Activated CD4-positive, alpha-beta T cell treated with anti-CD3 and anti-CD28 coated beads, Interleukin-2, Interleukin-6, amounts not matched to agents 100 ng/mL and 50 ng/mL, durations not matched to agents 16 hours and 8 hours (primary cell): Measurements from ENCODE around the gene AKR7A3.
"Not testable (repeated sequence)": the region's sequence is repeated elsewhere in the genome, so short reads cannot be mapped to it uniquely, and the experiment has no call there.

ENCODE experiments used
- DNase-seq: peaks from one replicate; pipeline ENCODE4 v3.0.0-alpha.2; 2020

AKR7A3 gene

GRCh38 chr1:19317126-19317910 lies 28.7 kb upstream of the AKR7A3 start:
- no peak for DNase-seq

GRCh38 chr1:19315378-19316198 lies 27.0 kb upstream of the AKR7A3 start:
- no peak for DNase-seq

- no peak for DNase-seq
Observed at GRCh38 chr1:19313961-19314882, 25.7 kb upstream of the AKR7A3 start.

- no peak for DNase-seq
Observed at GRCh38 chr1:19313636-19313959, 25.0 kb upstream of the AKR7A3 start.

- DNase-seq, result peak; percentile 25
Observed at GRCh38 chr1:19312782-19313635, 24.4 kb upstream of the AKR7A3 start.

DNA sequence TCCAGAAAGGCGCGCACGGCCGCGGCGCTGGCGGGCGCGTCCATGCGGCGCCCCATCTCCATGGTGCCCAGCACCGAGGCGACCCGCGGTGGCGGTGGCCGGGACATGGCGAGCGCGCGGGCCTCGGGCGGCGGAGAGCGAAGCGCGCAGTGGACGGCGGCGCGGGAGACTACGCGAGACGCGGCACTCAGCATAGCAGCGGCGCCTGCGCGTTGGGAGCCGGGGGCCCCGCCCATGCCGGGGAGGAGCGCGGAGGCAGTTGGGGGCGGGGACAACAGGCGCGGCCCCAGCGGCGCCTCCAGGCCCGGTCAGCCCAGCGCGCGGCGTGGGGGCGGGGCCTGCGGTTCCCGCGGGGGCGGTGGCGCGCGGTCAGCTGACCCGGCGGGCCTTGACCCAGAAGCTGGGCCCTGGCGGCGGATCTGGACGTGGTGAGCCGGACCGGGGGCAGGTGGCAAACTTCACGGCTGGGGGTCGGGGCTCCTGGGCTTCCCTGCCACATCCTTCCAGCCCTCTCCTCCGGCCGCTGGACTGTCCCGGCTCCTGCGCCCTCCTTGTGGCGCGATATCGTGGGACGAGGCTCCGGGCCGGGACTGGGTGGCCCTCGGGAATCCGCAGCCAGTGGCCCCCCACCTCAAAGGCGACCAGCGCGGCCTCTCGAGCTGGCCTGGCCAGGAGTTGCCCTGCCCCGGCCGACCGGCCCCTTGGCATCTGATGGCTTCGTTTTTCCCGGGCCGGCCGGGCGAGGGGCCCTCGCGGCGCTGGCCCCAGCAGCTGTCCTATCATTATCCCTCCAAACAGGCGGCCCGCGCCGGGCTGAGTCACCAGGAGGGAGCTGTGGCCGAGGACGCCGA lies 23.6 kb upstream of the AKR7A3 start, which contains the start of the genes AKR7A2 and SLC66A1:
AKR7A2 (minus strand) TSS at position 214 of the 851 bp plus-strand sequence; CDS start at position 194, 20 bp downstream.
SLC66A1 (plus strand) TSS at position 396 of the 851 bp plus-strand sequence. CDS start 5,352 bp downstream, outside the sequence.
- peak; percentile 93 for DNase-seq

- peak; percentile 13 for DNase-seq
Observed at GRCh38 chr1:19311503-19311930, 22.9 kb upstream of the AKR7A3 start.

GRCh38 chr1:19310720-19311502 lies 22.3 kb upstream of the AKR7A3 start:
- DNase-seq, result no peak

DNA sequence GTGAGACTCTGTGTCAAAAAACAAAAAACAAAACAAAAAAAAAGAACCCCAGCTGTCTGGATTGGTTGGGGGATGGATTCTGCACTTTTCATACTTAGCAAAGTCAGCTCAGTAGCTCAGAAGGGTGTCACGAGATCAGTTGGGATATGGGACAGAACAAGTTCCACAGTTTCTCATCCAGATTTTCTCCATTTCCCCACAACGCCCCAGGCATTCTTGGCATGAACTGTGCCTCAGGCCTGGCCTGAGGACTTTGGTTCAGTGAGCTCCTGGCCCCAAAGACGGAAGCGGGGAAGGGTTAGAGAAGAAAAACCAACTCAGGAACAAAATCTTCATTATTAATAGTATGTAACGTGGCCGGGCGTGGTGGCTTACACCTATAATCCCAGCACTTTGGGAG lies 21.5 kb upstream of the AKR7A3 start:
- DNase-seq, result no peak

DNA sequence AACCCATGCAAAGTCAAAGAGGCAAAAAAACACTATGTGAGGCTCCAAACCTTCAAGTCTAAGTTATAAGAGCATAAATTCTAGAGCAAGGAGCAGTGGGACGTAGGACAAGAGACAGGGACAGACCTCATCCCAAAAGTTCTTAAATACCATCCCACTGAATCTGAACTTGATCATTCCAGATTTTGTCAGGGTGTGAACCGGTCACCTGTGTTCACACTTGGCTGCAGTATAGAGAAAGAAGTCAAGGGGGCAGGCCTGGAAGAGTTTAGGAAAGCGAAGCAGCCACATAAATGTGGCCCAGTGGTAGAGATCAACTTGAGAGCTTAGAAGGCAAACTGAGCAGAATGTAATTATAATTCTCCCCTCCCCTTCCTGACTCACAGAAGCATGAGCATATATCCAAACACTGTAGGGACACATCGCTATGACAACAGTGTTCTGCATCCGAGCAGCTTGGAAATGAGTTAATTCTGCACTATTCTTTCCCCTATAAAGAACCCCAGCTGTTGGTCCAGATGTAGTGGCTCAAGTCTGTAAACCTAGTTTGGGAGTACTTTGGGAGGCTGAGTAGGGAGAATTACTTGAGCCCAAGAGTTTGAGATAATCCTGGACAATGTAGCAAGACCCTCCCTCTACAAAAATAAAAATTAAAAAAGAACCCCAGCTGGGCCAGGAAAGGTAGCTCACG lies 20.7 kb upstream of the AKR7A3 start:
- DNase-seq, result no peak

- DNase-seq, result no peak
Observed at GRCh38 chr1:19308509-19308907, 19.9 kb upstream of the AKR7A3 start.

GRCh38 chr1:19307794-19308508 lies 19.4 kb upstream of the AKR7A3 start:
- no peak for DNase-seq

- DNase-seq, result no peak
Observed at GRCh38 chr1:19306941-19307340, 18.4 kb upstream of the AKR7A3 start.

GRCh38 chr1:19305880-19306279 lies 17.3 kb upstream of the AKR7A3 start:
- no peak for DNase-seq

DNA sequence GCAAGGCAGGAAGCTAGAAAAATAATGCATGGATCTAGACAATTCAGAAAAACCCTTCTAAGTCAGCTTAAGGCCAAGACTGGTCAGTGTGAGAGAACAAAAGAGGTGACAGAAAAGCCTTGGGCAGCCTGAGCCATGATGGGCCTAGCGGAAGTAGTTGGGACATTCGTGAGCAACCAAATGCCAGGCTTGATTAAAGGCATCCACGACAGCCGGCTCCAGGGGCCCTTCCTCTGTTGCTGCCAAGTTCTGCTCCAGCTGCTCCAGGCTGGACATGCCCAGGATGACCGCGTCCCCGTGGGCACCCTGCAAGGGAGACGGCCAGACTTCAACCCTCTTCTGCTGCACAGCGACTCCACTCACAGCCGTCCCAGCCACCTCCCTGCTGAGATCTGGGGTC lies 15.5 kb upstream of the AKR7A3 start:
- not testable (repeated sequence) for DNase-seq

- DNase-seq, result no peak
Observed at GRCh38 chr1:19300211-19300610, 11.6 kb upstream of the AKR7A3 start.

- DNase-seq, result no peak
Observed at GRCh38 chr1:19294638-19295037, 6.1 kb upstream of the AKR7A3 start.

DNA sequence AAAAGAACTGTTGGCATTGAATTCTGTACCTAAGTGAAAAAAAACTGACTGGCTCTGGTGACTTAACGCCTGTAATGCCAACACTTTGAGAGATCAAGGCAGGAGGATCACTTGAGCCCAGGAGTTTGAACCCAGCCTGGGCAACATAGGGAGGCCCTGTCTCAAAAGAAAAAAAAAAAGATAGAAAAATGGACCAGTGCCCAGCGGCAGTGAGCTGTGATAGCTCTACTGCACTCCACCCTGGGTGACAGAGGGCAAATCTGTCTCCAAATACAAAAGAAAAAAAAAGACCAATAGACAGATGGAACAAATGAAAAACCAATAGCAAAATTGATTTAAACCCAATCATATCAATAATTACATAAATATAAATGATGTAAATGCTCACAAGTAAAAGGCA lies 674 bp upstream of the AKR7A3 start:
- no peak for DNase-seq
